SK-N-SH (cell line): ENCODE results near the gene RAB3A. TPM values are rescaled to one million over a fixed set of nuclear protein-coding genes. Genes with fewer than 3 reads are reported as not detected.

Experiments
- CTCF ChIA-PET: fragments of 300-600, 350-600 bp; formaldehyde crosslinking; extraction: SDS; loops from one replicate; lab custom pipeline; 2021; lab: Yijun Ruan, JAX
- POLR2A ChIA-PET: fragments of 350-600 bp; sonication (Branson Sonifier 250); formaldehyde crosslinking; extraction: SDS; loops from one replicate; lab custom pipeline; 2020; ENCODE audit warnings: antibody characterized with exemption, inconsistent platforms; lab: Yijun Ruan, JAX
- DNase-seq: peaks from one replicate; pipeline ENCODE4 v3.0.0; 2012
- H2AFZ ChIP-seq: fragments of 200-600 bp; sonication (generic); 2 replicates; pipeline ENCODE4 v1.8.1; 2016; ENCODE audit warnings: antibody characterized with exemption, mild to moderate bottlenecking, low read depth
- H3F3A ChIP-seq: fragments of 200-600 bp; sonication (generic); replicated peaks from 2 replicates; pipeline ENCODE3; 2016; ENCODE audit warnings: antibody characterized with exemption, mild to moderate bottlenecking; ENCODE audit not compliant: insufficient read depth
- H3K27ac ChIP-seq, 2 experiments: fragments of 200-500 bp in 1 of 2; fragments of 200-600 bp in 1 of 2; sonication (Bioruptor generic) in 1 of 2; sonication (generic), shearing (Covaris generic) in 1 of 2; 2 replicates each; pipeline versions ENCODE4 v1.5.1 to v1.6.1; 2014 to 2016; ENCODE audit warnings: low read depth in 2 of 2, inconsistent platforms in 1 of 2, low read length in 1 of 2, mild to moderate bottlenecking in 1 of 2, mixed read lengths in 1 of 2
- H3K27me3 ChIP-seq: fragments of 200-600 bp; sonication (generic), shearing (Covaris generic); 2 replicates; pipeline ENCODE4 v1.6.1; 2016; ENCODE audit warnings: mixed run types; ENCODE audit not compliant: insufficient read depth
- H3K36me3 ChIP-seq, 2 experiments: fragments of 200-500 bp in 1 of 2; fragments of 200-600 bp in 1 of 2; sonication (Bioruptor generic) in 1 of 2; sonication (generic) in 1 of 2; replicated peaks in 1 of 2; 2 replicates each; pipeline versions ENCODE3 to v1.5.1; 2014 to 2016; ENCODE audit warnings: low read length in 1 of 2, mild to moderate bottlenecking in 1 of 2; ENCODE audit not compliant: insufficient read depth in 2 of 2, control insufficient read depth in 1 of 2
- H3K4me1 ChIP-seq, 2 experiments: fragments of 200-500 bp in 1 of 2; fragments of 200-600 bp in 1 of 2; sonication (Bioruptor generic) in 1 of 2; sonication (generic), shearing (Covaris generic) in 1 of 2; 2 replicates each; pipeline versions ENCODE4 v1.5.1 to v1.6.1; 2014 to 2016; ENCODE audit warnings: low read depth in 1 of 2, low read length in 1 of 2, mixed run types in 1 of 2; ENCODE audit not compliant: insufficient read depth in 2 of 2, control insufficient read depth in 1 of 2
- H3K4me2 ChIP-seq: fragments of 200-600 bp; sonication (generic), shearing (Covaris generic); 2 replicates; pipeline ENCODE4 v1.6.1; 2017; ENCODE audit warnings: mixed run types
- H3K4me3 ChIP-seq, 2 experiments: fragments of 200-500 bp in 1 of 2; fragments of 200-600 bp in 1 of 2; sonication (Bioruptor generic) in 1 of 2; sonication (generic), shearing (Covaris generic) in 1 of 2; 2 replicates each; pipeline versions ENCODE4 v1.5.1 to v1.8.1; 2014 to 2016; ENCODE audit warnings: low read depth in 2 of 2, inconsistent platforms in 1 of 2, low read length in 1 of 2, mild to moderate bottlenecking in 1 of 2, mixed read lengths in 1 of 2, moderate library complexity in 1 of 2
- H3K79me2 ChIP-seq: fragments of 200-600 bp; sonication (generic); 2 replicates; pipeline ENCODE4 v1.8.1; 2017; ENCODE audit warnings: mild to moderate bottlenecking; ENCODE audit not compliant: insufficient read depth
- H3K9ac ChIP-seq: fragments of 200-600 bp; sonication (generic); 2 replicates; pipeline ENCODE4 v1.6.1; 2017; ENCODE audit warnings: mixed run types
- H3K9me2 ChIP-seq: fragments of 200-600 bp; sonication (generic); 2 replicates; pipeline ENCODE4 v1.6.1; 2017; ENCODE audit warnings: mixed run types
- H3K9me3 ChIP-seq: fragments of 200-600 bp; sonication (generic); 2 replicates; pipeline ENCODE4 v1.6.1; 2017; ENCODE audit warnings: mixed run types, mild to moderate bottlenecking, moderate library complexity
- H4K20me1 ChIP-seq: fragments of 200-600 bp; sonication (generic); 2 replicates; pipeline ENCODE4 v1.6.1; 2017; ENCODE audit warnings: mild to moderate bottlenecking, mixed run types; ENCODE audit not compliant: insufficient read depth
- CHD2 ChIP-seq: fragments of 150-350 bp; IDR thresholded peaks from 2 replicates; pipeline ENCODE4 v1.6.1; 2018; ENCODE audit warnings: low read length; ENCODE audit not compliant: partially characterized antibody
- EP300 ChIP-seq, 2 experiments: IDR thresholded peaks; 2 replicates each; pipeline versions ENCODE4 v1.4.0 to v1.6.1; 2012; ENCODE audit warnings: borderline replicate concordance in 1 of 2, low read depth in 1 of 2, low read length in 1 of 2
- FOXJ3 ChIP-seq: sonication (generic); formaldehyde crosslinking; IDR thresholded peaks from 2 replicates; pipeline ENCODE4 v1.5.1; 2020; ENCODE audit warnings: mild to moderate bottlenecking, missing genetic modification reagents
- GABPA ChIP-seq: IDR thresholded peaks from 2 replicates; pipeline ENCODE4 v1.4.0; 2012; ENCODE audit warnings: low read depth, mild to moderate bottlenecking
- MEF2A ChIP-seq: IDR thresholded peaks from 2 replicates; pipeline ENCODE4 v1.4.0; 2012; ENCODE audit warnings: low read depth, borderline replicate concordance
- MXI1 ChIP-seq: IDR thresholded peaks from 2 replicates; pipeline ENCODE4 v1.6.1; 2012; ENCODE audit warnings: mild to moderate bottlenecking, low read depth, low read length, improper control_type of control experiment
- POLR2AphosphoS5 ChIP-seq: IDR thresholded peaks from 2 replicates; pipeline ENCODE4 v1.6.1; 2012; ENCODE audit warnings: low read depth, low read length
- RAD21 ChIP-seq: IDR thresholded peaks from 2 replicates; pipeline ENCODE4 v1.6.1; 2012; ENCODE audit warnings: mild to moderate bottlenecking, low read length
- RFX5 ChIP-seq: IDR thresholded peaks from 2 replicates; pipeline ENCODE4 v1.6.1; 2012; ENCODE audit warnings: mild to moderate bottlenecking, improper control_type of control experiment, low read length
- SIN3A ChIP-seq: IDR thresholded peaks from 2 replicates; pipeline ENCODE4 v1.6.1; 2012; ENCODE audit warnings: low read depth, mild to moderate bottlenecking, low read length, moderate library complexity, borderline replicate concordance
- TAF1 ChIP-seq: IDR thresholded peaks from 2 replicates; pipeline ENCODE4 v1.6.1; 2012; ENCODE audit warnings: low read depth, mild to moderate bottlenecking, low read length, moderate library complexity, borderline replicate concordance
- YY1 ChIP-seq: IDR thresholded peaks from 2 replicates; pipeline ENCODE4 v1.4.0; 2012; ENCODE audit warnings: low read depth, mild to moderate bottlenecking
- WGBS: methylation state at CpG from one replicate; pipeline ENCODE4 v1.1.6; 2017; ENCODE audit warnings: low lambda C conversion rate; 5-methylcytosine and 5-hydroxymethylcytosine counted together
- polyA plus RNA-seq, 3 experiments: library from polyadenylated mRNA; depleted of rRNA; stranded (reverse); fragments of >200 nt; gene quantifications; 2 replicates each; pipeline ENCODE4 v1.2.3, GENCODE V29; 2012
- TF ChIP-seq, protein P1 (sequence below): fragments of 150-350 bp; IDR thresholded peaks from 2 replicates; pipeline ENCODE4 v1.6.1; 2016; ENCODE audit warnings: mild to moderate bottlenecking, low read depth, low read length
- TF ChIP-seq, protein P2 (sequence below): fragments of 200-600 bp; sonication (generic); IDR thresholded peaks from 2 replicates; pipeline ENCODE4 v1.6.1; 2017; ENCODE audit warnings: antibody characterized with exemption, mild to moderate bottlenecking, moderate library complexity
- TF ChIP-seq, protein P3 (sequence below): IDR thresholded peaks from 2 replicates; pipeline ENCODE4; 2012
- TF ChIP-seq, protein P4 (sequence below): IDR thresholded peaks from 2 replicates; pipeline ENCODE4 v1.4.0; 2012; ENCODE audit warnings: low read depth
- TF ChIP-seq, protein P5 (sequence below): IDR thresholded peaks from 2 replicates; pipeline ENCODE4 v1.6.1; 2012; ENCODE audit warnings: mild to moderate bottlenecking, low read depth, low read length, moderate library complexity

Gene RAB3A
- polyA plus RNA-seq, 1 of the 3 experiments (the other 2 are of a cell fraction), result 9.7 TPM

DNA sequence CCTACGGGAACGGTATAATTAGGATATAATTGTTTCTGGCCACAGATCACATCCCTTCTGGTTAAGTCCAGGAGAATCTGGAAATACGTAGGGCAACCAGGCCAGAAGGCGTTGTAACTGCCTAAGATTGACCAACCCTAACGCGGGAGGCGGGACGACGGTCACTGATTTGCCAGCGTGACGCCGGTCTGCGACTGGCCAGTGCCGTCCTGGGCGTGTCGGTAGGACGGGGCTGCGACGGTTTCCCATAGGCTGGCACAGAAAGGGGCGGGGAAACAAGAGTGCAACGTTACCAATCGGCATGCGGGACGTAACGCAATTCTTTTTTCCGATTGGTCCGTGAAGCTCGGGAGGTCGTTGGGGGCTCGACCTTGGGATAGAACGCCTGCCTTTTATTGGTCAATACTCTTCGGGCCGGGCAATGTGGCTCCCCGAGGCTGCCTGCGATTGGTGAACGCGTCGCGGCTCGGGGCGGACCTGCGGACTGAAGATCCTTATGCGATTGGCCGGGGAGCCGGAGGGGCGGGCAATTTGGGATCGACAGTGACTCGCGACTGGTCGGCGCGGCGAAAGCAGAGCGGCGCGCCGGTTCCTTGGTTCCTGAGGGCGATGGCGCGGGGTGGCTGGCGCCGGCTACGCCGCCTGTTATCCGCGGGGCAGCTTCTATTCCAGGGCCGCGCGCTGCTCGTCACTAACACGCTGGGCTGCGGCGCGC is 11.0 kb downstream of the RAB3A start, which contains the start of gene MPV17L2:
MPV17L2 (plus strand) TSS at position 546 of the 715 bp plus-strand sequence; CDS start at position 610, 64 bp downstream.
- Histone ChIP-seq H3K36me3 (peaks cover 0 to 3% of the 10 kb centered on the region in 2 experiments), H2AFZ (peak within 1 kb of the TSS; percentile 83), H3K9me2 (no peaks in the 10 kb centered on the region), H3F3A (peaks cover 15% of the 10 kb centered on the region), H4K20me1 (peaks cover 8% of the 10 kb centered on the region; the same call in 1 of the 2 replicates), H3K27ac (peak within 1 kb of the TSS; percentile 82 to 84), H3K4me2 (peak within 1 kb of the TSS; percentile 99), H3K9me3 (no peaks in the 10 kb centered on the region), H3K79me2 (peaks cover 9% of the 10 kb centered on the region; the same call in 1 of the 2 replicates), H3K27me3 (no peaks in the 10 kb centered on the region), H3K9ac (peak within 1 kb of the TSS; percentile 82), H3K4me3 (peak within 1 kb of the TSS; percentile 72 to 94), H3K4me1 (peaks cover 9 to 26% of the 10 kb centered on the region in 2 experiments; a peak in 2 of 4 replicates)
- POLR2A ChIA-PET, result interaction anchor here (0.8 to 1.3 kb wide), 4 partner anchors 9 to 89 kb away, joined by 3 to 7 read pairs (median 4); partner anchors contain the start of genes JUND and RAB3A
- 6% methylated on average over 9 of the region's 74 CpGs for WGBS
- DNase-seq, result peak; percentile 93
- TF ChIP-seq FOXJ3 (CRISPR knock-in tag), result no peak
- TF ChIP-seq, protein P1, sequence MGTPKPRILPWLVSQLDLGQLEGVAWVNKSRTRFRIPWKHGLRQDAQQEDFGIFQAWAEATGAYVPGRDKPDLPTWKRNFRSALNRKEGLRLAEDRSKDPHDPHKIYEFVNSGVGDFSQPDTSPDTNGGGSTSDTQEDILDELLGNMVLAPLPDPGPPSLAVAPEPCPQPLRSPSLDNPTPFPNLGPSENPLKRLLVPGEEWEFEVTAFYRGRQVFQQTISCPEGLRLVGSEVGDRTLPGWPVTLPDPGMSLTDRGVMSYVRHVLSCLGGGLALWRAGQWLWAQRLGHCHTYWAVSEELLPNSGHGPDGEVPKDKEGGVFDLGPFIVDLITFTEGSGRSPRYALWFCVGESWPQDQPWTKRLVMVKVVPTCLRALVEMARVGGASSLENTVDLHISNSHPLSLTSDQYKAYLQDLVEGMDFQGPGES, result peak; percentile 96
- TF ChIP-seq, protein P2, sequence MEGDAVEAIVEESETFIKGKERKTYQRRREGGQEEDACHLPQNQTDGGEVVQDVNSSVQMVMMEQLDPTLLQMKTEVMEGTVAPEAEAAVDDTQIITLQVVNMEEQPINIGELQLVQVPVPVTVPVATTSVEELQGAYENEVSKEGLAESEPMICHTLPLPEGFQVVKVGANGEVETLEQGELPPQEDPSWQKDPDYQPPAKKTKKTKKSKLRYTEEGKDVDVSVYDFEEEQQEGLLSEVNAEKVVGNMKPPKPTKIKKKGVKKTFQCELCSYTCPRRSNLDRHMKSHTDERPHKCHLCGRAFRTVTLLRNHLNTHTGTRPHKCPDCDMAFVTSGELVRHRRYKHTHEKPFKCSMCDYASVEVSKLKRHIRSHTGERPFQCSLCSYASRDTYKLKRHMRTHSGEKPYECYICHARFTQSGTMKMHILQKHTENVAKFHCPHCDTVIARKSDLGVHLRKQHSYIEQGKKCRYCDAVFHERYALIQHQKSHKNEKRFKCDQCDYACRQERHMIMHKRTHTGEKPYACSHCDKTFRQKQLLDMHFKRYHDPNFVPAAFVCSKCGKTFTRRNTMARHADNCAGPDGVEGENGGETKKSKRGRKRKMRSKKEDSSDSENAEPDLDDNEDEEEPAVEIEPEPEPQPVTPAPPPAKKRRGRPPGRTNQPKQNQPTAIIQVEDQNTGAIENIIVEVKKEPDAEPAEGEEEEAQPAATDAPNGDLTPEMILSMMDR, result no peak
- peak; percentile 97 for TF ChIP-seq RFX5
- no peak for TF ChIP-seq RAD21
- TF ChIP-seq, protein P3, sequence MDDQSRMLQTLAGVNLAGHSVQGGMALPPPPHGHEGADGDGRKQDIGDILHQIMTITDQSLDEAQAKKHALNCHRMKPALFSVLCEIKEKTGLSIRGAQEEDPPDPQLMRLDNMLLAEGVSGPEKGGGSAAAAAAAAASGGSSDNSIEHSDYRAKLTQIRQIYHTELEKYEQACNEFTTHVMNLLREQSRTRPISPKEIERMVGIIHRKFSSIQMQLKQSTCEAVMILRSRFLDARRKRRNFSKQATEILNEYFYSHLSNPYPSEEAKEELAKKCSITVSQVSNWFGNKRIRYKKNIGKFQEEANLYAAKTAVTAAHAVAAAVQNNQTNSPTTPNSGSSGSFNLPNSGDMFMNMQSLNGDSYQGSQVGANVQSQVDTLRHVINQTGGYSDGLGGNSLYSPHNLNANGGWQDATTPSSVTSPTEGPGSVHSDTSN, result peak; percentile 75
- TF ChIP-seq POLR2AphosphoS5, result peak; percentile 86
- peak; percentile 79; the same call in 1 of the 2 replicates for TF ChIP-seq SIN3A
- TF ChIP-seq TAF1, result peak; percentile 61; the same call in 1 of the 2 replicates
- 0 out of 2 replicates have a peak, but pooled peaks have one; percentile 10 for TF ChIP-seq GABPA
- TF ChIP-seq, protein P4, sequence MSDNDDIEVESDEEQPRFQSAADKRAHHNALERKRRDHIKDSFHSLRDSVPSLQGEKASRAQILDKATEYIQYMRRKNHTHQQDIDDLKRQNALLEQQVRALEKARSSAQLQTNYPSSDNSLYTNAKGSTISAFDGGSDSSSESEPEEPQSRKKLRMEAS, result no peak
- peak; percentile 97 for TF ChIP-seq CHD2
- peak; percentile 68; the same call in 1 of the 2 replicates for TF ChIP-seq YY1
- TF ChIP-seq MXI1, result peak; percentile 80
- peak in 1 of 2 experiments; percentile 48; a peak in 1 of 4 replicates for TF ChIP-seq EP300 (IDR thresholded peaks at IDR 0.05; ENCODE audit: borderline replicate concordance in 1 of 2, low read depth in 1 of 2, low read length in 1 of 2)
- TF ChIP-seq, protein P5, sequence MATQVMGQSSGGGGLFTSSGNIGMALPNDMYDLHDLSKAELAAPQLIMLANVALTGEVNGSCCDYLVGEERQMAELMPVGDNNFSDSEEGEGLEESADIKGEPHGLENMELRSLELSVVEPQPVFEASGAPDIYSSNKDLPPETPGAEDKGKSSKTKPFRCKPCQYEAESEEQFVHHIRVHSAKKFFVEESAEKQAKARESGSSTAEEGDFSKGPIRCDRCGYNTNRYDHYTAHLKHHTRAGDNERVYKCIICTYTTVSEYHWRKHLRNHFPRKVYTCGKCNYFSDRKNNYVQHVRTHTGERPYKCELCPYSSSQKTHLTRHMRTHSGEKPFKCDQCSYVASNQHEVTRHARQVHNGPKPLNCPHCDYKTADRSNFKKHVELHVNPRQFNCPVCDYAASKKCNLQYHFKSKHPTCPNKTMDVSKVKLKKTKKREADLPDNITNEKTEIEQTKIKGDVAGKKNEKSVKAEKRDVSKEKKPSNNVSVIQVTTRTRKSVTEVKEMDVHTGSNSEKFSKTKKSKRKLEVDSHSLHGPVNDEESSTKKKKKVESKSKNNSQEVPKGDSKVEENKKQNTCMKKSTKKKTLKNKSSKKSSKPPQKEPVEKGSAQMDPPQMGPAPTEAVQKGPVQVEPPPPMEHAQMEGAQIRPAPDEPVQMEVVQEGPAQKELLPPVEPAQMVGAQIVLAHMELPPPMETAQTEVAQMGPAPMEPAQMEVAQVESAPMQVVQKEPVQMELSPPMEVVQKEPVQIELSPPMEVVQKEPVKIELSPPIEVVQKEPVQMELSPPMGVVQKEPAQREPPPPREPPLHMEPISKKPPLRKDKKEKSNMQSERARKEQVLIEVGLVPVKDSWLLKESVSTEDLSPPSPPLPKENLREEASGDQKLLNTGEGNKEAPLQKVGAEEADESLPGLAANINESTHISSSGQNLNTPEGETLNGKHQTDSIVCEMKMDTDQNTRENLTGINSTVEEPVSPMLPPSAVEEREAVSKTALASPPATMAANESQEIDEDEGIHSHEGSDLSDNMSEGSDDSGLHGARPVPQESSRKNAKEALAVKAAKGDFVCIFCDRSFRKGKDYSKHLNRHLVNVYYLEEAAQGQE, result peak; percentile 22; the same call in 1 of the 2 replicates
- TF ChIP-seq MEF2A, result no peak
- CTCF ChIA-PET, result interaction anchor here (0.6 to 20.7 kb wide), 12 partner anchors 11 to 226 kb away, joined by 3 to 505 read pairs (median 10); partner anchors contain the start of genes IFI30, RAB3A and SSBP4
